Measurements from ENCODE around the gene NEGR1. TPM values are rescaled to one million over a fixed set of nuclear protein-coding genes. Genes with fewer than 3 reads are reported as not detected.
A peak's percentile ranks its signal among the peaks of the same experiment; 100 is the strongest.

The NEGR1 gene
- total RNA-seq: 10 to 100 TPM in 2 of 6 donors, 1 to 10 TPM in 4; 3.1 to 14.7 (median 8.9) TPM

DNA sequence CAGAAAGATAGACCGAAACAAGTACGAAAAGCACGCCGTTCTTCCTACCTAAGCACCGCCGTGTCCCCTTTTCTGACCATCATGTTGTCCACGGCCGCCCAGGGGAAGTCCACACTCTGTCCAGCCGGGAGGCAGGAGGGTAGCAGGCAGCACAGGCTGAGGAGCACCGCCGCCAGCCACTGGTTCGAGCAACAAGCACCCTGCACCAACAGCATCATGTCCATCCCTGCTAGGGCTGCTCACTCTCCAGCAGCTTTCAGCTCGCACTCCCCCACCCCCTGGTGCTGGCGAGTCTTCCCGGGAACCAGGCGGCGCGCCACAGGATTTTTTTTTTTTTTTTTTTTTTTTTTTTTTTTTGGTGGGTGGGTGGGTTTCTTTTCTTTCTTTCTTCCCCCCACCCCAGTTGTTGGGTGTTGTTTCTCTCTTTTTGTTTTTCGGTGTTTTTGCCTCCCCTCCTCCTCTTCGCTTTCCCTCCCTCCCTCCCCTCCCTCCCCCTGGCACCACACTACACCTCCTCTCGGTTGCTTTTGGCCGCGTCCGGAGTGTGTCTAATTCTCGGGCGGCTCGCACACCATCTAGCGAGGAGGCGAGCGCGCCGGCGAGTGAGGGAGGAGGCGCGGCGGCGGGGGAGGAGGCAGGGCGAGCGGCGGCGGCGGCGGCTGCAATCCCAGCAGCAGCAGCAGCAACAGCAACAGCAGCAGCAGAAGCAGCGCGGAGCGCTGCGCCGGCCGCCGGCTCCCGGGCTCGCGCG, at the start of gene NEGR1:
Gene NEGR1, minus strand, starts transcription at position 269 of the 751 bp plus-strand sequence.
- peak; percentile 87 to 90 for ATAC-seq (ENCODE audit: low FRiP score in 2 of 2)
- WGBS, 2 donors: 2 to 5% methylated on average over 35 to 42 of the region's 54 CpGs
- TF ChIP-seq POLR2A (IDR thresholded peaks at IDR 0.05) (peak in 1 of 4 donors; percentile 69), POLR2AphosphoS5 (IDR thresholded peaks at IDR 0.05) (peak in 1 of 2 donors; percentile 20), EP300 (IDR thresholded peaks at IDR 0.05) (no peak)
- TF ChIP-seq, protein P1, sequence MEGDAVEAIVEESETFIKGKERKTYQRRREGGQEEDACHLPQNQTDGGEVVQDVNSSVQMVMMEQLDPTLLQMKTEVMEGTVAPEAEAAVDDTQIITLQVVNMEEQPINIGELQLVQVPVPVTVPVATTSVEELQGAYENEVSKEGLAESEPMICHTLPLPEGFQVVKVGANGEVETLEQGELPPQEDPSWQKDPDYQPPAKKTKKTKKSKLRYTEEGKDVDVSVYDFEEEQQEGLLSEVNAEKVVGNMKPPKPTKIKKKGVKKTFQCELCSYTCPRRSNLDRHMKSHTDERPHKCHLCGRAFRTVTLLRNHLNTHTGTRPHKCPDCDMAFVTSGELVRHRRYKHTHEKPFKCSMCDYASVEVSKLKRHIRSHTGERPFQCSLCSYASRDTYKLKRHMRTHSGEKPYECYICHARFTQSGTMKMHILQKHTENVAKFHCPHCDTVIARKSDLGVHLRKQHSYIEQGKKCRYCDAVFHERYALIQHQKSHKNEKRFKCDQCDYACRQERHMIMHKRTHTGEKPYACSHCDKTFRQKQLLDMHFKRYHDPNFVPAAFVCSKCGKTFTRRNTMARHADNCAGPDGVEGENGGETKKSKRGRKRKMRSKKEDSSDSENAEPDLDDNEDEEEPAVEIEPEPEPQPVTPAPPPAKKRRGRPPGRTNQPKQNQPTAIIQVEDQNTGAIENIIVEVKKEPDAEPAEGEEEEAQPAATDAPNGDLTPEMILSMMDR (IDR thresholded peaks at IDR 0.05): no peak
- peak; percentile 87 to 96 for DNase-seq
- Histone ChIP-seq H3K27ac (peak within 1 kb of the TSS; percentile 58 to 86 (median 78)), H3K4me1 (peaks cover 0 to 21% (median 7%) of the 10 kb centered on the region in 4 donors), H3K4me3 (peak within 1 kb of the TSS; percentile 3 to 76 (median 54)), H3K36me3 (no peaks in the 10 kb centered on the region), H3K9me3 (no peaks in the 10 kb centered on the region), H3K27me3 (no peaks in the 10 kb centered on the region)

DNA sequence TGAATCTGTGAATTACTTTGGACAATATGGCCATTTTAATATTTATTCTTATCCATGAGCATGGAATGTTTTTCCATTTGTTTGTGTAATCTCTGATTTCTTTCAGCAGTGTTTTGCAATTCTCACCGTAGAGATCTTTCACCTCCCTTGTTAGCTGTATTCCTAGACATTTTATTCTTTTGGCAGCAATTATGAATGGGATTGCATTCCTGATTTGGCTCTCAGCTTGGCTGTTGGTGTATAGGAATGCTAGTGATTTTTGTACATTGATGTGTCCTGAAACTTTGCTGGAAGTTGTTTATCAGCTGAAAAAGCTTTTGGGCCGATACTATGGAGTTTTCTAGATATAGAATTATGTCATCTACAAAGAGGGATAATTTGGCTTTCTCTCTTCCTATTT, 44.2 kb upstream of the NEGR1 start:
- H3K9me3 ChIP-seq: no peaks in the 10 kb centered on the region
- H3K4me1 ChIP-seq: no peaks in the 10 kb centered on the region
- no peak overlapping the region for H3K4me3 ChIP-seq
- no peaks in the 10 kb centered on the region for H3K36me3 ChIP-seq
- TF ChIP-seq POLR2A (IDR thresholded peaks at IDR 0.05) (no peak), POLR2AphosphoS5 (IDR thresholded peaks at IDR 0.05) (no peak), EP300 (IDR thresholded peaks at IDR 0.05) (no peak)
- TF ChIP-seq, protein P1 (IDR thresholded peaks at IDR 0.05): no peak
- no peak for DNase-seq
- WGBS, 2 donors: 55% methylated on average over 2 of the region's 2 CpGs; no CpG with 5 or more reads in 1 of the 2 donors
- no peaks in the 10 kb centered on the region for H3K27me3 ChIP-seq
- ATAC-seq (ENCODE audit: low FRiP score in 2 of 2): no peak
- H3K27ac ChIP-seq: no peak overlapping the region

DNA sequence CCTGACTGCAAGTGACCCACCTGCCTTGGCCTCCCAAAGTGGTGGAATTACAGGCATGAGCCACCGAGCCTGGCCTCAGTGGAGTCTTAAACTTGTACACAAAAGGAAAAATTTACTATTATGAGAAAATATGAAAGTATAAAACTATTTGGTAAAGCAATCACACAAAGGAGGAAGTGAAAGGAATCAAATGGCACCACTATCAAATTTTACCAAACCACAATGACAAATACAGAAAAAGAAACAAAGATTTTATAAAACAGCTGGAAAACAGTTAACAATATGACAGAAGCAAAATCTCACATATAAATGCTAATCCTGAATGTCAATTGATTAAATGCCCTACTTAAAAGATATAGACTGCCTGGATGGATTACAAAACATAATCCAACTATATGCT, 42.1 kb upstream of the NEGR1 start:
- Histone ChIP-seq H3K9me3 (no peaks in the 10 kb centered on the region), H3K4me1 (no peaks in the 10 kb centered on the region), H3K27ac (no peak overlapping the region), H3K27me3 (no peaks in the 10 kb centered on the region), H3K4me3 (no peak overlapping the region), H3K36me3 (no peaks in the 10 kb centered on the region)
- DNase-seq (no peak), ATAC-seq (ENCODE audit: low FRiP score in 2 of 2) (no peak)
- TF ChIP-seq POLR2AphosphoS5 (IDR thresholded peaks at IDR 0.05): no peak
- no peak for TF ChIP-seq POLR2A (IDR thresholded peaks at IDR 0.05)
- TF ChIP-seq EP300 (IDR thresholded peaks at IDR 0.05): no peak
- TF ChIP-seq, protein P1 (IDR thresholded peaks at IDR 0.05): no peak
- WGBS, 2 donors: 82% methylated on average over 1 of the region's 1 CpG; no CpG with 5 or more reads in 1 of the 2 donors

DNA sequence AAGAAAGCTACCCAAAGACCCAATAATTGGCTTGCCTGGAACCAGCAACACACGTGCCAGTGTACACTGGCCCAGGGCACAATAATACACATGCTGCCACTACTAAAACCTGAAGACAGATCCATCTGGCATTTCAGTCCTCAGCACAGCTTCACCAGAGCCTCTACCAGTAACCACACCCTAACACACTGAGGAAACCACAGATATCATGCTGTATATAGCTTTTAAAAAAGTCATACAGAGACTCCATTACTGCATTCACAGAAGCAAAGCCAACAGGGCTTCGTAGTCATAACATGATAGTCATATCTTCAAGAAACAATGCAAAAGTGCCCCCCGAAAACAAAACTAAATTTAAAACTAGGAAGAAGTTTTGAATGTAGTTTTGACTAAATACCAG, 40.6 kb upstream of the NEGR1 start:
- Histone ChIP-seq H3K27me3 (no peaks in the 10 kb centered on the region), H3K4me3 (no peak overlapping the region), H3K4me1 (no peaks in the 10 kb centered on the region), H3K27ac (no peak overlapping the region), H3K9me3 (no peaks in the 10 kb centered on the region), H3K36me3 (no peaks in the 10 kb centered on the region)
- ATAC-seq (ENCODE audit: low FRiP score in 2 of 2): no peak
- 83% methylated on average over 3 of the region's 3 CpGs; no CpG with 5 or more reads in 1 of the 2 donors for WGBS, 2 donors
- TF ChIP-seq POLR2A (IDR thresholded peaks at IDR 0.05): no peak
- TF ChIP-seq POLR2AphosphoS5 (IDR thresholded peaks at IDR 0.05): no peak
- no peak for TF ChIP-seq EP300 (IDR thresholded peaks at IDR 0.05)
- TF ChIP-seq, protein P1 (IDR thresholded peaks at IDR 0.05): no peak
- no peak for DNase-seq

Measured in upper lobe of left lung (tissue), 6 donors.